HL-60 (cell line): ENCODE results near the gene WWOX.

Experiments
- DNase-seq, 2 experiments: peaks; one replicate each; pipeline ENCODE4 v3.0.0-alpha.2; 2010 to 2020; ENCODE audit warnings: low read depth in 1 of 2, low spot score in 1 of 2
- H3K27ac ChIP-seq: fragments of 250-450 bp; sonication (Bioruptor Pico); replicated peaks from 2 replicates; pipeline ENCODE4 v1.5.1; 2020; ENCODE audit warnings: mild to moderate bottlenecking, moderate library complexity
- H3K27me3 ChIP-seq: fragments of 250-450 bp; sonication (Bioruptor Pico); 2 replicates; pipeline ENCODE4 v1.5.1; 2021; ENCODE audit warnings: mild to moderate bottlenecking, moderate library complexity; ENCODE audit not compliant: insufficient read depth, poor library complexity, severe bottlenecking
- H3K4me3 ChIP-seq: replicated peaks from 2 replicates; pipeline ENCODE4 v1.5.1; 2011; ENCODE audit warnings: mild to moderate bottlenecking, control low read depth, low read length; ENCODE audit not compliant: insufficient read depth
- GABPA ChIP-seq: IDR thresholded peaks from 2 replicates; pipeline ENCODE4 v1.6.1; 2012; ENCODE audit warnings: low read depth
- POLR2AphosphoS5 ChIP-seq: IDR thresholded peaks from 2 replicates; pipeline ENCODE4 v1.6.1; 2012; ENCODE audit warnings: low read depth
- REST ChIP-seq: IDR thresholded peaks from 2 replicates; pipeline ENCODE4 v1.6.1; 2012; ENCODE audit warnings: low read depth; ENCODE audit not compliant: insufficient replicate concordance
- SPI1 ChIP-seq: IDR thresholded peaks from 2 replicates; pipeline ENCODE4 v1.6.1; 2012; ENCODE audit warnings: low read depth, mild to moderate bottlenecking, borderline replicate concordance
- TF ChIP-seq, protein P1 (sequence below): IDR thresholded peaks from one replicate; pipeline ENCODE4 v1.5.1; 2011; ENCODE audit warnings: low read length, control low read depth, inconsistent platforms; ENCODE audit not compliant: insufficient read depth

The WWOX gene

GRCh38 chr16:78128913-78129312, 29.5 kb downstream of the WWOX start:
- DNase-seq: no peak
- TF ChIP-seq SPI1 (no peak), REST (no peak), POLR2AphosphoS5 (no peak), GABPA (no peak)
- TF ChIP-seq, protein P1, sequence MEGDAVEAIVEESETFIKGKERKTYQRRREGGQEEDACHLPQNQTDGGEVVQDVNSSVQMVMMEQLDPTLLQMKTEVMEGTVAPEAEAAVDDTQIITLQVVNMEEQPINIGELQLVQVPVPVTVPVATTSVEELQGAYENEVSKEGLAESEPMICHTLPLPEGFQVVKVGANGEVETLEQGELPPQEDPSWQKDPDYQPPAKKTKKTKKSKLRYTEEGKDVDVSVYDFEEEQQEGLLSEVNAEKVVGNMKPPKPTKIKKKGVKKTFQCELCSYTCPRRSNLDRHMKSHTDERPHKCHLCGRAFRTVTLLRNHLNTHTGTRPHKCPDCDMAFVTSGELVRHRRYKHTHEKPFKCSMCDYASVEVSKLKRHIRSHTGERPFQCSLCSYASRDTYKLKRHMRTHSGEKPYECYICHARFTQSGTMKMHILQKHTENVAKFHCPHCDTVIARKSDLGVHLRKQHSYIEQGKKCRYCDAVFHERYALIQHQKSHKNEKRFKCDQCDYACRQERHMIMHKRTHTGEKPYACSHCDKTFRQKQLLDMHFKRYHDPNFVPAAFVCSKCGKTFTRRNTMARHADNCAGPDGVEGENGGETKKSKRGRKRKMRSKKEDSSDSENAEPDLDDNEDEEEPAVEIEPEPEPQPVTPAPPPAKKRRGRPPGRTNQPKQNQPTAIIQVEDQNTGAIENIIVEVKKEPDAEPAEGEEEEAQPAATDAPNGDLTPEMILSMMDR: no peak
- H3K4me3 ChIP-seq: no peak overlapping the region
- no peaks in the 10 kb centered on the region for H3K27me3 ChIP-seq
- no peak overlapping the region for H3K27ac ChIP-seq

GRCh38 chr16:78129349-78129748, 29.9 kb downstream of the WWOX start:
- DNase-seq: no peak
- TF ChIP-seq REST: no peak
- no peak for TF ChIP-seq POLR2AphosphoS5
- TF ChIP-seq SPI1: no peak
- TF ChIP-seq, protein P1: no peak
- TF ChIP-seq GABPA: no peak
- Histone ChIP-seq H3K27me3 (no peaks in the 10 kb centered on the region), H3K4me3 (no peak overlapping the region), H3K27ac (no peak overlapping the region)

DNA sequence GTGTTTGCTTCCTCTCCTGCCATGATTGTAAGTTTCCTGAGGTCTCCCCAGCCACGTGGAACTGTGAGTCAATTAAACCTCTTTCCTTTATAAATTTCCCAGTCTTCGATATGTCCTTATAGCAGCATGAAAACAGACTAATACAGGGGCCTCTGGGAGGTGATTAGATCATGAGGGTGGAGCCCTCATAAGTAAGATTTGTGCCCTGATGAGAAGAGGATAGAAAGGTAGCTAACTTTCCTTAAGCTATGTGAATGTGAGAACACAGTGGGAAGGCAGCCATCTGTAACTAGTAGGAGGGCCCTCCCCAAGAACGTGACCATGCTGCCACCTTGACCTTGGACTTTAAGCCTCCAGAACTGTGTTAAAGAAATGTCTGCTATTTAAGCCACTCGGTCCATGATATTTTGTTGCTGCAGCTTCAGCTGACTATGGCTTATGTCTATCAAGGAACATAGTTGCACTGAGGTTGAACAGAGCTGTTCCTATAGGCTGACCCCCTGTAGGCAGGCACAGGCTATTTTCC, 30.7 kb downstream of the WWOX start:
- Histone ChIP-seq H3K27me3 (no peaks in the 10 kb centered on the region), H3K27ac (no peak overlapping the region), H3K4me3 (no peak overlapping the region)
- no peak for DNase-seq
- TF ChIP-seq REST (no peak), GABPA (no peak), SPI1 (no peak), POLR2AphosphoS5 (no peak)
- TF ChIP-seq, protein P1: no peak
